ENCODE results near the gene PEX11G. TPM values are rescaled to one million over a fixed set of nuclear protein-coding genes. Genes with fewer than 3 reads are reported as not detected.
A peak's percentile ranks its signal among the peaks of the same experiment; 100 is the strongest.

PEX11G gene
- total RNA-seq, 1 experiment from 2014 or later = 4.3 TPM

DNA sequence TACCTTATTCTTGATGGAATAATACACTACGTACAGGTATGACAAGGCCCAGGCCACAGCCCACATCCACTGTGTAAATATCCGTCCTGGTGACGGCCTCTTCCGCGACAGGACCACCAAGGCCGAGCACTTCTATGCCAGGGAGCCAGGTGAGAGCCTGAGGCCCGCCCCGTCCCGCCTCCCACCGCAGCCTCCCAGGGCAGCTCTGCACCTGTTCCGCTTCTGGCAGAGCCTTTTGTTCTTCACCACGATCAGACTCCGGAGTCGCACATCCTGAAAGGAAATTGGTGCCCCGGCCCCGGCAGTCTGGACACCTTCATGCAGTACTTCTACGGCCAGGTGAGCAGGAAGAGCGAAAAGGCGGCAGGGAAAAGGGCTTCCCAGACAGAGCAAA, 16.4 kb upstream of the PEX11G start (continued):
- TF ChIP-seq, protein P1, sequence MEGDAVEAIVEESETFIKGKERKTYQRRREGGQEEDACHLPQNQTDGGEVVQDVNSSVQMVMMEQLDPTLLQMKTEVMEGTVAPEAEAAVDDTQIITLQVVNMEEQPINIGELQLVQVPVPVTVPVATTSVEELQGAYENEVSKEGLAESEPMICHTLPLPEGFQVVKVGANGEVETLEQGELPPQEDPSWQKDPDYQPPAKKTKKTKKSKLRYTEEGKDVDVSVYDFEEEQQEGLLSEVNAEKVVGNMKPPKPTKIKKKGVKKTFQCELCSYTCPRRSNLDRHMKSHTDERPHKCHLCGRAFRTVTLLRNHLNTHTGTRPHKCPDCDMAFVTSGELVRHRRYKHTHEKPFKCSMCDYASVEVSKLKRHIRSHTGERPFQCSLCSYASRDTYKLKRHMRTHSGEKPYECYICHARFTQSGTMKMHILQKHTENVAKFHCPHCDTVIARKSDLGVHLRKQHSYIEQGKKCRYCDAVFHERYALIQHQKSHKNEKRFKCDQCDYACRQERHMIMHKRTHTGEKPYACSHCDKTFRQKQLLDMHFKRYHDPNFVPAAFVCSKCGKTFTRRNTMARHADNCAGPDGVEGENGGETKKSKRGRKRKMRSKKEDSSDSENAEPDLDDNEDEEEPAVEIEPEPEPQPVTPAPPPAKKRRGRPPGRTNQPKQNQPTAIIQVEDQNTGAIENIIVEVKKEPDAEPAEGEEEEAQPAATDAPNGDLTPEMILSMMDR (IDR thresholded peaks at IDR 0.05) = no peak
- TF ChIP-seq, protein P2, sequence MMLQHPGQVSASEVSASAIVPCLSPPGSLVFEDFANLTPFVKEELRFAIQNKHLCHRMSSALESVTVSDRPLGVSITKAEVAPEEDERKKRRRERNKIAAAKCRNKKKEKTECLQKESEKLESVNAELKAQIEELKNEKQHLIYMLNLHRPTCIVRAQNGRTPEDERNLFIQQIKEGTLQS (CRISPR knock-in tag; conservative IDR thresholded peaks at IDR 0.05) = no peak

DNA sequence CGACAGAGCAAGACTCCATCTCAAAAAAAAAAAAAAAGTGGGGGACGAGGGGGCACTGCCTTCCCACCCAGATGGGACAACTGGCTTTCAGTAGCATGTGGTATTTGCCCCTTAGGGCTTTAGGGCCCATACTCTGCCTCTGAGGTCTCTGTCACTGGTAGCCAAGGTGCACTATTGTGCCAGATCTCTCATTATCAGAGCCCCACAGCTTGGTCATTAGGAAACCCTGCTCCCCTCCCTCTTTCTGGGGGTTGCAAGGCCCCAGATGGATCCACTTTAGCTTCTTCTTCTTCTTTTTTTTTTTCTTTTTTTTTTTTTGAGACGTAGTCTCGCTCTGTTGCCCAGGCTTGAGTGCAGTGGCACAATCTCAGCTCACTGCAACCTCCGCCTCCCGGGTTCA, 15.8 kb upstream of the PEX11G start:
- no peak for DNase-seq (ENCODE audit: low spot score)
- Mint-ChIP-seq H3K9me3 (no peaks in the 10 kb centered on the region), H3K27ac (no peak overlapping the region), H3K36me3 (no peaks in the 10 kb centered on the region), H3K4me1 (peaks cover 19% of the 10 kb centered on the region), H3K4me3 (peak overlapping the region; percentile 67; the same call in 1 of the 2 replicates), H3K27me3 (ENCODE audit: low read depth) (peaks cover 55% of the 10 kb centered on the region)
- ChIA-PET POLR2A (interaction anchor here (0.7 kb wide), 1 partner anchor 18 kb away, joined by 3 read pairs; no protein-coding TSS in a partner anchor), CTCF (interaction anchor here (2.1 to 3.6 kb wide), 2 partner anchors 7 to 64 kb away, joined by 16 to 33 read pairs; a partner anchor contains a TSS)
- no peak for ATAC-seq
- TF ChIP-seq NFYB (CRISPR knock-in tag; conservative IDR thresholded peaks at IDR 0.05; ENCODE audit: low read depth) (no peak), ZNF396 (CRISPR knock-in tag; IDR thresholded peaks at IDR 0.05; ENCODE audit: borderline replicate concordance) (no peak), HMGA2 (CRISPR knock-in tag; IDR thresholded peaks at IDR 0.05) (no peak), ZNF121 (CRISPR knock-in tag; IDR thresholded peaks at IDR 0.05) (no peak), CREB1 (CRISPR knock-in tag; IDR thresholded peaks at IDR 0.05) (no peak), FOXK1 (CRISPR knock-in tag; IDR thresholded peaks at IDR 0.05) (no peak), ZNF138 (CRISPR knock-in tag; conservative IDR thresholded peaks at IDR 0.05) (no peak), GABPB1 (CRISPR knock-in tag; IDR thresholded peaks at IDR 0.05) (no peak), PRRX2 (CRISPR knock-in tag; IDR thresholded peaks at IDR 0.05) (no peak)
- TF ChIP-seq, protein P3, sequence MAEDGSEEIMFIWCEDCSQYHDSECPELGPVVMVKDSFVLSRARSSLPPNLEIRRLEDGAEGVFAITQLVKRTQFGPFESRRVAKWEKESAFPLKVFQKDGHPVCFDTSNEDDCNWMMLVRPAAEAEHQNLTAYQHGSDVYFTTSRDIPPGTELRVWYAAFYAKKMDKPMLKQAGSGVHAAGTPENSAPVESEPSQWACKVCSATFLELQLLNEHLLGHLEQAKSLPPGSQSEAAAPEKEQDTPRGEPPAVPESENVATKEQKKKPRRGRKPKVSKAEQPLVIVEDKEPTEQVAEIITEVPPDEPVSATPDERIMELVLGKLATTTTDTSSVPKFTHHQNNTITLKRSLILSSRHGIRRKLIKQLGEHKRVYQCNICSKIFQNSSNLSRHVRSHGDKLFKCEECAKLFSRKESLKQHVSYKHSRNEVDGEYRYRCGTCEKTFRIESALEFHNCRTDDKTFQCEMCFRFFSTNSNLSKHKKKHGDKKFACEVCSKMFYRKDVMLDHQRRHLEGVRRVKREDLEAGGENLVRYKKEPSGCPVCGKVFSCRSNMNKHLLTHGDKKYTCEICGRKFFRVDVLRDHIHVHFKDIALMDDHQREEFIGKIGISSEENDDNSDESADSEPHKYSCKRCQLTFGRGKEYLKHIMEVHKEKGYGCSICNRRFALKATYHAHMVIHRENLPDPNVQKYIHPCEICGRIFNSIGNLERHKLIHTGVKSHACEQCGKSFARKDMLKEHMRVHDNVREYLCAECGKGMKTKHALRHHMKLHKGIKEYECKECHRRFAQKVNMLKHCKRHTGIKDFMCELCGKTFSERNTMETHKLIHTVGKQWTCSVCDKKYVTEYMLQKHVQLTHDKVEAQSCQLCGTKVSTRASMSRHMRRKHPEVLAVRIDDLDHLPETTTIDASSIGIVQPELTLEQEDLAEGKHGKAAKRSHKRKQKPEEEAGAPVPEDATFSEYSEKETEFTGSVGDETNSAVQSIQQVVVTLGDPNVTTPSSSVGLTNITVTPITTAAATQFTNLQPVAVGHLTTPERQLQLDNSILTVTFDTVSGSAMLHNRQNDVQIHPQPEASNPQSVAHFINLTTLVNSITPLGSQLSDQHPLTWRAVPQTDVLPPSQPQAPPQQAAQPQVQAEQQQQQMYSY (CRISPR knock-in tag; IDR thresholded peaks at IDR 0.05) = no peak
- TF ChIP-seq, protein P4, sequence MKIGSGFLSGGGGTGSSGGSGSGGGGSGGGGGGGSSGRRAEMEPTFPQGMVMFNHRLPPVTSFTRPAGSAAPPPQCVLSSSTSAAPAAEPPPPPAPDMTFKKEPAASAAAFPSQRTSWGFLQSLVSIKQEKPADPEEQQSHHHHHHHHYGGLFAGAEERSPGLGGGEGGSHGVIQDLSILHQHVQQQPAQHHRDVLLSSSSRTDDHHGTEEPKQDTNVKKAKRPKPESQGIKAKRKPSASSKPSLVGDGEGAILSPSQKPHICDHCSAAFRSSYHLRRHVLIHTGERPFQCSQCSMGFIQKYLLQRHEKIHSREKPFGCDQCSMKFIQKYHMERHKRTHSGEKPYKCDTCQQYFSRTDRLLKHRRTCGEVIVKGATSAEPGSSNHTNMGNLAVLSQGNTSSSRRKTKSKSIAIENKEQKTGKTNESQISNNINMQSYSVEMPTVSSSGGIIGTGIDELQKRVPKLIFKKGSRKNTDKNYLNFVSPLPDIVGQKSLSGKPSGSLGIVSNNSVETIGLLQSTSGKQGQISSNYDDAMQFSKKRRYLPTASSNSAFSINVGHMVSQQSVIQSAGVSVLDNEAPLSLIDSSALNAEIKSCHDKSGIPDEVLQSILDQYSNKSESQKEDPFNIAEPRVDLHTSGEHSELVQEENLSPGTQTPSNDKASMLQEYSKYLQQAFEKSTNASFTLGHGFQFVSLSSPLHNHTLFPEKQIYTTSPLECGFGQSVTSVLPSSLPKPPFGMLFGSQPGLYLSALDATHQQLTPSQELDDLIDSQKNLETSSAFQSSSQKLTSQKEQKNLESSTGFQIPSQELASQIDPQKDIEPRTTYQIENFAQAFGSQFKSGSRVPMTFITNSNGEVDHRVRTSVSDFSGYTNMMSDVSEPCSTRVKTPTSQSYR (CRISPR knock-in tag; IDR thresholded peaks at IDR 0.05) = no peak
- TF ChIP-seq, protein P5, sequence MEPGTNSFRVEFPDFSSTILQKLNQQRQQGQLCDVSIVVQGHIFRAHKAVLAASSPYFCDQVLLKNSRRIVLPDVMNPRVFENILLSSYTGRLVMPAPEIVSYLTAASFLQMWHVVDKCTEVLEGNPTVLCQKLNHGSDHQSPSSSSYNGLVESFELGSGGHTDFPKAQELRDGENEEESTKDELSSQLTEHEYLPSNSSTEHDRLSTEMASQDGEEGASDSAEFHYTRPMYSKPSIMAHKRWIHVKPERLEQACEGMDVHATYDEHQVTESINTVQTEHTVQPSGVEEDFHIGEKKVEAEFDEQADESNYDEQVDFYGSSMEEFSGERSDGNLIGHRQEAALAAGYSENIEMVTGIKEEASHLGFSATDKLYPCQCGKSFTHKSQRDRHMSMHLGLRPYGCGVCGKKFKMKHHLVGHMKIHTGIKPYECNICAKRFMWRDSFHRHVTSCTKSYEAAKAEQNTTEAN (CRISPR knock-in tag; IDR thresholded peaks at IDR 0.05) = no peak
- TF ChIP-seq, protein P6, sequence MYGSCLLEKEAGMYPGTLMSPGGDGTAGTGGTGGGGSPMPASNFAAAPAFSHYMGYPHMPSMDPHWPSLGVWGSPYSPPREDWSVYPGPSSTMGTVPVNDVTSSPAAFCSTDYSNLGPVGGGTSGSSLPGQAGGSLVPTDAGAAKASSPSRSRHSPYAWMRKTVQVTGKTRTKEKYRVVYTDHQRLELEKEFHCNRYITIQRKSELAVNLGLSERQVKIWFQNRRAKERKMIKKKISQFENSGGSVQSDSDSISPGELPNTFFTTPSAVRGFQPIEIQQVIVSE (CRISPR knock-in tag; IDR thresholded peaks at IDR 0.05; ENCODE audit: borderline replicate concordance) = no peak
- TF ChIP-seq, protein P7, sequence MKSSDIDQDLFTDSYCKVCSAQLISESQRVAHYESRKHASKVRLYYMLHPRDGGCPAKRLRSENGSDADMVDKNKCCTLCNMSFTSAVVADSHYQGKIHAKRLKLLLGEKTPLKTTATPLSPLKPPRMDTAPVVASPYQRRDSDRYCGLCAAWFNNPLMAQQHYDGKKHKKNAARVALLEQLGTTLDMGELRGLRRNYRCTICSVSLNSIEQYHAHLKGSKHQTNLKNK (CRISPR knock-in tag; IDR thresholded peaks at IDR 0.05) = no peak
- TF ChIP-seq, protein P8, sequence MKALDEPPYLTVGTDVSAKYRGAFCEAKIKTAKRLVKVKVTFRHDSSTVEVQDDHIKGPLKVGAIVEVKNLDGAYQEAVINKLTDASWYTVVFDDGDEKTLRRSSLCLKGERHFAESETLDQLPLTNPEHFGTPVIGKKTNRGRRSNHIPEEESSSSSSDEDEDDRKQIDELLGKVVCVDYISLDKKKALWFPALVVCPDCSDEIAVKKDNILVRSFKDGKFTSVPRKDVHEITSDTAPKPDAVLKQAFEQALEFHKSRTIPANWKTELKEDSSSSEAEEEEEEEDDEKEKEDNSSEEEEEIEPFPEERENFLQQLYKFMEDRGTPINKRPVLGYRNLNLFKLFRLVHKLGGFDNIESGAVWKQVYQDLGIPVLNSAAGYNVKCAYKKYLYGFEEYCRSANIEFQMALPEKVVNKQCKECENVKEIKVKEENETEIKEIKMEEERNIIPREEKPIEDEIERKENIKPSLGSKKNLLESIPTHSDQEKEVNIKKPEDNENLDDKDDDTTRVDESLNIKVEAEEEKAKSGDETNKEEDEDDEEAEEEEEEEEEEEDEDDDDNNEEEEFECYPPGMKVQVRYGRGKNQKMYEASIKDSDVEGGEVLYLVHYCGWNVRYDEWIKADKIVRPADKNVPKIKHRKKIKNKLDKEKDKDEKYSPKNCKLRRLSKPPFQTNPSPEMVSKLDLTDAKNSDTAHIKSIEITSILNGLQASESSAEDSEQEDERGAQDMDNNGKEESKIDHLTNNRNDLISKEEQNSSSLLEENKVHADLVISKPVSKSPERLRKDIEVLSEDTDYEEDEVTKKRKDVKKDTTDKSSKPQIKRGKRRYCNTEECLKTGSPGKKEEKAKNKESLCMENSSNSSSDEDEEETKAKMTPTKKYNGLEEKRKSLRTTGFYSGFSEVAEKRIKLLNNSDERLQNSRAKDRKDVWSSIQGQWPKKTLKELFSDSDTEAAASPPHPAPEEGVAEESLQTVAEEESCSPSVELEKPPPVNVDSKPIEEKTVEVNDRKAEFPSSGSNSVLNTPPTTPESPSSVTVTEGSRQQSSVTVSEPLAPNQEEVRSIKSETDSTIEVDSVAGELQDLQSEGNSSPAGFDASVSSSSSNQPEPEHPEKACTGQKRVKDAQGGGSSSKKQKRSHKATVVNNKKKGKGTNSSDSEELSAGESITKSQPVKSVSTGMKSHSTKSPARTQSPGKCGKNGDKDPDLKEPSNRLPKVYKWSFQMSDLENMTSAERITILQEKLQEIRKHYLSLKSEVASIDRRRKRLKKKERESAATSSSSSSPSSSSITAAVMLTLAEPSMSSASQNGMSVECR (CRISPR knock-in tag; IDR thresholded peaks at IDR 0.05; ENCODE audit: borderline replicate concordance) = no peak

Measured in WTC11 (cell line).